HG03354 (cell line): ENCODE measurements around the gene ABCG4.
"Not testable (repeated sequence)": the region's sequence is repeated elsewhere in the genome, so short reads cannot be mapped to it uniquely, and the experiment has no call there.

ENCODE experiments used
- ATAC-seq: cut with Tn5 transposase; IDR thresholded peaks from one replicate; pipeline ENCODE4 v1.9.1; 2021; ENCODE audit warnings: mild to moderate bottlenecking; ENCODE audit not compliant: unreplicated experiment, poor library complexity, severe bottlenecking

The ABCG4 gene

GRCh38 chr11:119149018-119149785 lies at the start of gene ABCG4:
TSS of gene ABCG4 (plus strand) at chr11:119149052. CDS start at chr11:119149966, 914 bp downstream.
- no peak for ATAC-seq

- no peak for ATAC-seq
Observed at GRCh38 chr11:119099711-119100110, 49.1 kb upstream of the ABCG4 start.

GRCh38 chr11:119100246-119100970 lies 48.4 kb upstream of the ABCG4 start:
- ATAC-seq, result no peak

- peak; percentile 33 for ATAC-seq
Observed at GRCh38 chr11:119100994-119101758, 47.7 kb upstream of the ABCG4 start.

- peak; percentile 82 for ATAC-seq
Observed at GRCh38 chr11:119101759-119102423, 47.0 kb upstream of the ABCG4 start, which contains the start of gene DPAGT1. TSS of gene DPAGT1 (minus strand) at chr11:119101853. CDS start at chr11:119101655, 198 bp downstream.

GRCh38 chr11:119103161-119103664 lies 45.6 kb upstream of the ABCG4 start:
- ATAC-seq, result not testable (repeated sequence)

- no peak for ATAC-seq
Observed at GRCh38 chr11:119103793-119104192, 45.1 kb upstream of the ABCG4 start.

GRCh38 chr11:119106564-119107537 lies 42.0 kb upstream of the ABCG4 start, which contains the start of gene C2CD2L:
TSS of gene C2CD2L (plus strand) at chr11:119107344. CDS start at chr11:119107742, 398 bp downstream.
- peak; percentile 78 for ATAC-seq

GRCh38 chr11:119107538-119108145 lies 41.2 kb upstream of the ABCG4 start:
- ATAC-seq, result peak; percentile 25

GRCh38 chr11:119108146-119108856 lies 40.6 kb upstream of the ABCG4 start:
- ATAC-seq, result no peak

GRCh38 chr11:119108857-119109221 lies 40.0 kb upstream of the ABCG4 start:
- no peak for ATAC-seq

- ATAC-seq, result no peak
Observed at GRCh38 chr11:119109843-119110242, 39.0 kb upstream of the ABCG4 start.

GRCh38 chr11:119110439-119110838 lies 38.4 kb upstream of the ABCG4 start:
- no peak for ATAC-seq

GRCh38 chr11:119111361-119111925 lies 37.4 kb upstream of the ABCG4 start:
- no peak for ATAC-seq

GRCh38 chr11:119112314-119113020 lies 36.4 kb upstream of the ABCG4 start:
- ATAC-seq, result no peak

- no peak for ATAC-seq
Observed at GRCh38 chr11:119113716-119114115, 35.1 kb upstream of the ABCG4 start.
